NT2/D1 (cell line): ENCODE results near the gene METTL24.
"Not testable (repeated sequence)": the region's sequence is repeated elsewhere in the genome, so short reads cannot be mapped to it uniquely, and the experiment has no call there.

ENCODE experiments used
- SUZ12 ChIP-seq: IDR thresholded peaks from 2 replicates; pipeline ENCODE4 v1.6.1; 2011; ENCODE audit not compliant: insufficient read length, insufficient read depth; ENCODE audit errors: extremely low read depth
- ZNF274 ChIP-seq: IDR thresholded peaks from 2 replicates; pipeline ENCODE4 v1.6.1; 2011; ENCODE audit warnings: mild to moderate bottlenecking, low read depth, low read length

DNA sequence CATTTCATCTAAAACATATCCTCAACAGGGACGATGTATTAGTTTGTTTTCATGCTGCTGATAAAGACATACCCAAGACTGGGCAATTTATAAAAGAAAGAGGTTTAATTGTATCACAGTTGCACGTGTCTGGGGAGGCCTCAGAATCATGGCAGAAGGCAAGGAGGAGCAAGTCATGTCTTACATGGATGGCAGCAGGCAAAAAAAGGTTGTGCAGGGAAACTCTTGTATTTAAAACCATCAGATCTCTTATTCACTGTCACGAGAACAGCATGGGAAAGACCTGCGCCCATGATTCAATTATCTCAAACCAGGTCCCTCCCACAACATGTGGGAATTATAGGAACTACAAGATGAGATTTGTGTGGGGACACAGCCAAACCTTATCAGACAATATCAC is 48.7 kb downstream of the METTL24 start:
- not testable (repeated sequence) for TF ChIP-seq ZNF274, SUZ12
